GM18861 (cell line): Measurements from ENCODE around the gene PRKCH.

Experiments
- ATAC-seq: cut with Tn5 transposase; IDR thresholded peaks from one replicate; pipeline ENCODE4 v1.9.1; 2021; ENCODE audit not compliant: unreplicated experiment

PRKCH gene

GRCh38 chr14:61575551-61576150 is 254.3 kb downstream of the PRKCH start:
- no peak for ATAC-seq

GRCh38 chr14:61577506-61577931 is 256.1 kb downstream of the PRKCH start:
- no peak for ATAC-seq

GRCh38 chr14:61578745-61579144 is 257.4 kb downstream of the PRKCH start:
- ATAC-seq: no peak

- no peak for ATAC-seq
Observed at GRCh38 chr14:61581340-61581739, 260.0 kb downstream of the PRKCH start.

- no peak for ATAC-seq
Observed at GRCh38 chr14:61581955-61582615, 260.7 kb downstream of the PRKCH start.

- no peak for ATAC-seq
Observed at GRCh38 chr14:61582815-61583214, 261.4 kb downstream of the PRKCH start.

- ATAC-seq: no peak
Observed at GRCh38 chr14:61584331-61584741, 263.0 kb downstream of the PRKCH start.

- ATAC-seq: no peak
Observed at GRCh38 chr14:61585598-61586543, 264.5 kb downstream of the PRKCH start.

GRCh38 chr14:61586544-61587055 is 265.2 kb downstream of the PRKCH start:
- ATAC-seq: no peak

GRCh38 chr14:61587081-61587713 is 265.8 kb downstream of the PRKCH start:
- no peak for ATAC-seq

- ATAC-seq: no peak
Observed at GRCh38 chr14:61588419-61588901, 267.1 kb downstream of the PRKCH start.

GRCh38 chr14:61589691-61590581 is 268.6 kb downstream of the PRKCH start:
- no peak for ATAC-seq

- ATAC-seq: no peak
Observed at GRCh38 chr14:61591862-61592261, 270.5 kb downstream of the PRKCH start.

GRCh38 chr14:61593330-61593729 is 272.0 kb downstream of the PRKCH start:
- ATAC-seq: no peak

GRCh38 chr14:61596990-61597389 is 275.6 kb downstream of the PRKCH start:
- no peak for ATAC-seq

GRCh38 chr14:61598980-61599379 is 277.6 kb downstream of the PRKCH start:
- peak; percentile 41 for ATAC-seq

- ATAC-seq: no peak
Observed at GRCh38 chr14:61599942-61600341, 278.6 kb downstream of the PRKCH start.
